Measurements from ENCODE around the gene MOB4. TPM values are rescaled to one million over a fixed set of nuclear protein-coding genes. Genes with fewer than 3 reads are reported as not detected.
"Not testable (repeated sequence)": the region's sequence is repeated elsewhere in the genome, so short reads cannot be mapped to it uniquely, and the experiment has no call there.

The MOB4 gene
- total RNA-seq: 10 to 100 TPM; 30.7 to 47.1 (median 38.5) TPM

DNA sequence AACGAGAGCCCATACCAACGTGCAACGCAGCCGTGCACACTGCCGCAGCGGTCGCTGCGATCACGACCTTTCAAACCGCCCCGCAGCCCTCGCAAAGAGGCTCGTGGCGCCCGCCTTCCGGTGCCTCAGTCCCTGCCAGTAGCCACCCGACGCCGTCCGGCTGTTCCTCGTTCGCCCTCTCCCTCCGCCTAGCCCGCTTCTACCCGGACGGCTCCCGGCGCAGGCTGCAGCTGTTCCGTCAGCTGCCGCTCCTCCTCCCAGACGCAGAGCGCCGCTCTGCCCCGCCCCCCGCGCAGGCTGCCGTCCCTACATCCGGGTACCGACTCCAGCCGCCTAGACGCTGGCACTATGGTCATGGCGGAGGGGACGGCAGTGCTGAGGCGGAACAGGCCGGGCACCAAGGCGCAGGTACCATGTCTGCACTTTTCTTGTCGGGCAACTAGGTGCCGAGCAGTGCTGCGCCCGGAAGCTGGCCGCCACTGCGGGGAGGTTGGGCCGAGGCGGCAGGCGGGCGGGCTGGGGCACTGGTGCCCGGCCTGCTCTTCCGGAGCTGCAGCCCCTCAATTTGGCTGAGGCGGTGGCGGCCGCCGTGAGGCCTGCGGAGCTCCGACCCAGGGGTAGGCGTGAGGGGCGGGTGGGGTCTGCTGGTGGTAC is at the start of gene MOB4:
MOB4 (plus strand) TSS at position 328 of the 654 bp plus-strand sequence; CDS start at position 349, 21 bp downstream.
- WGBS, 2 donors: 0% methylated on average over 3 to 32 of the region's 66 CpGs
- Histone ChIP-seq H3K27me3 (no peaks in the 10 kb centered on the region), H3K4me1 (peaks cover 12 to 53% (median 24%) of the 10 kb centered on the region in 3 donors), H3K4me3 (peak within 1 kb of the TSS; percentile 85 to 96 (median 88)), H3K27ac (peak within 1 kb of the TSS; percentile 94 to 96 (median 95)), H3K36me3 (peaks cover 0 to 18% (median 0%) of the 10 kb centered on the region in 3 donors), H3K9me3 (no peaks in the 10 kb centered on the region)
- intact Hi-C loops (cut with DNase I): loop anchor here (10.0 kb wide), 1 partner anchor 189 kb away; the partner anchor contains the start of gene MARS2
- peak; percentile 71 for DNase-seq
- TF ChIP-seq POLR2A (IDR thresholded peaks at IDR 0.05): peak in 3 of 4 donors; percentile 74 to 94 (median 90)
- TF ChIP-seq, protein P1, sequence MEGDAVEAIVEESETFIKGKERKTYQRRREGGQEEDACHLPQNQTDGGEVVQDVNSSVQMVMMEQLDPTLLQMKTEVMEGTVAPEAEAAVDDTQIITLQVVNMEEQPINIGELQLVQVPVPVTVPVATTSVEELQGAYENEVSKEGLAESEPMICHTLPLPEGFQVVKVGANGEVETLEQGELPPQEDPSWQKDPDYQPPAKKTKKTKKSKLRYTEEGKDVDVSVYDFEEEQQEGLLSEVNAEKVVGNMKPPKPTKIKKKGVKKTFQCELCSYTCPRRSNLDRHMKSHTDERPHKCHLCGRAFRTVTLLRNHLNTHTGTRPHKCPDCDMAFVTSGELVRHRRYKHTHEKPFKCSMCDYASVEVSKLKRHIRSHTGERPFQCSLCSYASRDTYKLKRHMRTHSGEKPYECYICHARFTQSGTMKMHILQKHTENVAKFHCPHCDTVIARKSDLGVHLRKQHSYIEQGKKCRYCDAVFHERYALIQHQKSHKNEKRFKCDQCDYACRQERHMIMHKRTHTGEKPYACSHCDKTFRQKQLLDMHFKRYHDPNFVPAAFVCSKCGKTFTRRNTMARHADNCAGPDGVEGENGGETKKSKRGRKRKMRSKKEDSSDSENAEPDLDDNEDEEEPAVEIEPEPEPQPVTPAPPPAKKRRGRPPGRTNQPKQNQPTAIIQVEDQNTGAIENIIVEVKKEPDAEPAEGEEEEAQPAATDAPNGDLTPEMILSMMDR (IDR thresholded peaks at IDR 0.05): peak in 2 of 6 experiments; percentile 14 to 32

DNA sequence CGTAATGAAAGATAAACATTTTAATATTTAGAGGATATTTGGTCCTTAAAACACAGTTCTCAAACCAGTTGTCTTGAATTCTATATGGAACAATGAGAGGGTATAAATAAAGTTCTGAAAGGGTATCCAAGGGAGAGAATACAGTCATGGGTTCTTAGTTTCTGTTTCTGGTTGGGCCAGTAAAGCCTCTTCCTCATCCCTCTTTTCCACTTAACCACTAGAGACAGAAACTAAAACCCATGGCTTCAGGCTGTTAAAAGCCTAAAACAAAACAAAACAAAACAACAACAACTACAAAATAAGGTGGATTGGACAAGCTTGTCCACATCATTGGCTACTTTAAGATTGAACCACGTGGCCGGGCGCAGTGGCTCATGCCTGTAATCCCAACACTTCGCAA is 43.7 kb upstream of the MOB4 start:
- no peaks in the 10 kb centered on the region for H3K4me1 ChIP-seq
- no peaks in the 10 kb centered on the region for H3K27me3 ChIP-seq
- no peak for DNase-seq
- no peak overlapping the region for H3K27ac ChIP-seq
- intact Hi-C loops (cut with DNase I): no loop called here
- WGBS, 2 donors: 97 to 99% methylated on average over 5 of the region's 5 CpGs
- peaks cover 0 to 100% (median 45%) of the 10 kb centered on the region in 3 donors for H3K36me3 ChIP-seq
- no peaks in the 10 kb centered on the region for H3K9me3 ChIP-seq
- TF ChIP-seq, protein P1 (IDR thresholded peaks at IDR 0.05): no peak
- no peak for TF ChIP-seq POLR2A (IDR thresholded peaks at IDR 0.05)
- no peak overlapping the region for H3K4me3 ChIP-seq

DNA sequence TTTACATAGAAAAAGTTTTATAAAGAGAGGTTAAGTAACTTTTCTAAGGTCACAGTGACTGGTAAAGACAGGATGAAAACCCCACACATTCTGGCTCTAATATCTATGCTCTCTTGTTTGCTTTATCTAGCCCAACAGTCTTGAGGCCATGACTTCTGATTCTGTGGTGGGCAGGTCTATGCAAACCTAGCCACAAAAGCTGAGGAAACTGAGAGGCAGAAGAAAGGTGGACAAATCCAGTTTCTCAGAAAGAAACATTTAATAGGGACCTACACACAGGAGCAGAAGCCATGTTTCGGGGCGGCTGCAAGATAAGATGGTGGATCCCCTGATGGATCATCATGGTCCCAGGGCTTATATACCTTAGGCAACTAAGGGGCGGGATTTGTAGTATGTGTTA is 38.1 kb upstream of the MOB4 start:
- Histone ChIP-seq H3K27me3 (no peaks in the 10 kb centered on the region), H3K36me3 (peaks cover 0 to 91% (median 19%) of the 10 kb centered on the region in 3 donors), H3K4me1 (no peaks in the 10 kb centered on the region), H3K9me3 (peaks cover 0 to 8% (median 0%) of the 10 kb centered on the region in 3 donors), H3K4me3 (no peak overlapping the region), H3K27ac (no peak overlapping the region)
- DNase-seq: no peak
- TF ChIP-seq, protein P1 (IDR thresholded peaks at IDR 0.05): no peak
- no peak for TF ChIP-seq POLR2A (IDR thresholded peaks at IDR 0.05)
- intact Hi-C loops (cut with DNase I): no loop called here
- WGBS, 2 donors: 97 to 100% methylated on average over 3 of the region's 3 CpGs

- no peaks in the 10 kb centered on the region for H3K27me3 ChIP-seq
- 90 to 92% methylated on average over 7 to 8 of the region's 9 CpGs for WGBS, 2 donors
- no peak for TF ChIP-seq POLR2A (IDR thresholded peaks at IDR 0.05)
- TF ChIP-seq, protein P1 (IDR thresholded peaks at IDR 0.05): no peak
- intact Hi-C loops (cut with DNase I): no loop called here
- peaks cover 0 to 24% (median 9%) of the 10 kb centered on the region in 3 donors for H3K9me3 ChIP-seq
- H3K36me3 ChIP-seq: peaks cover 0 to 89% (median 4%) of the 10 kb centered on the region in 3 donors
- H3K27ac ChIP-seq: no peak overlapping the region
- no peak for DNase-seq
- H3K4me1 ChIP-seq: no peaks in the 10 kb centered on the region
- no peak overlapping the region for H3K4me3 ChIP-seq
Measured at GRCh38 chr2:197480165-197481036, 35.5 kb upstream of the MOB4 start.

- H3K9me3 ChIP-seq: peaks cover 0 to 24% (median 9%) of the 10 kb centered on the region in 3 donors
- peaks cover 16 to 89% (median 21%) of the 10 kb centered on the region in 3 donors for H3K36me3 ChIP-seq
- H3K27me3 ChIP-seq; intact Hi-C loops (cut with DNase I); H3K27ac ChIP-seq; H3K4me3 ChIP-seq; DNase-seq; H3K4me1 ChIP-seq: not testable (repeated sequence)
- 93 to 94% methylated on average over 3 of the region's 3 CpGs for whole genome bisulfite sequencing, 2 donors
Measured at GRCh38 chr2:197484248-197484647, 31.6 kb upstream of the MOB4 start.

Data from esophagus squamous epithelium (tissue), 5 donors.